Glutamatergic neuron (in vitro differentiated cells): ENCODE measurements around the gene MED16. TPM values are rescaled to one million over a fixed set of nuclear protein-coding genes. Genes with fewer than 3 reads are reported as not detected.

ENCODE experiments used
- DNase-seq: peaks from one replicate; pipeline ENCODE4 v3.0.0; 2022
- H3K27ac Mint-ChIP-seq: one replicate; pipeline ENCODE4 v1.8.0; 2020; ENCODE audit warnings: mild to moderate bottlenecking, mixed read lengths, inconsistent platforms; ENCODE audit not compliant: unreplicated experiment
- H3K27me3 Mint-ChIP-seq: one replicate; pipeline ENCODE4 v1.8.0; 2020; ENCODE audit warnings: mild to moderate bottlenecking, moderate library complexity, mixed read lengths, inconsistent platforms; ENCODE audit not compliant: unreplicated experiment
- H3K36me3 Mint-ChIP-seq: one replicate; pipeline ENCODE4 v1.8.0; 2020; ENCODE audit warnings: mild to moderate bottlenecking, mixed read lengths, inconsistent platforms; ENCODE audit not compliant: unreplicated experiment
- H3K4me1 Mint-ChIP-seq: one replicate; pipeline ENCODE4 v1.8.0; 2020; ENCODE audit warnings: mild to moderate bottlenecking, low read depth, mixed read lengths, inconsistent platforms; ENCODE audit not compliant: unreplicated experiment
- H3K4me3 Mint-ChIP-seq: one replicate; pipeline ENCODE4 v1.8.0; 2020; ENCODE audit warnings: mild to moderate bottlenecking, mixed read lengths, inconsistent platforms; ENCODE audit not compliant: unreplicated experiment
- H3K9me3 Mint-ChIP-seq: one replicate; pipeline ENCODE4 v1.8.0; 2020; ENCODE audit warnings: mild to moderate bottlenecking, moderate library complexity, mixed read lengths, inconsistent platforms; ENCODE audit not compliant: unreplicated experiment
- CTCF ChIP-seq: fragments of 200-600 bp; sonication (generic); IDR thresholded peaks from one replicate; pipeline ENCODE4 v1.5.0; 2021; ENCODE audit not compliant: partially characterized antibody, unreplicated experiment
- total RNA-seq: library from RNA; stranded (reverse); fragmentation: NEBNext Ultra II Directional; extraction: Animal tissue kit (Norgen Biotek cat#: 25700); gene quantifications from one replicate; pipeline ENCODE4 v1.2.1, GENCODE V29; 2021; ENCODE audit not compliant: unreplicated experiment

MED16 gene
- total RNA-seq, 1 donor from 2014 or later = 65.0 TPM

GRCh38 chr19:872266-872951 is 20.6 kb downstream of the MED16 start:
- Mint-ChIP-seq H3K27ac (no peak overlapping the region), H3K4me3 (no peak overlapping the region), H3K9me3 (peaks cover 12% of the 10 kb centered on the region), H3K36me3 (peaks cover 3% of the 10 kb centered on the region), H3K27me3 (peaks cover 5% of the 10 kb centered on the region), H3K4me1 (peaks cover 4% of the 10 kb centered on the region)
- peak; percentile 73 for DNase-seq
- TF ChIP-seq CTCF = no peak

- H3K27ac Mint-ChIP-seq = no peak overlapping the region
- H3K4me1 Mint-ChIP-seq = peaks cover 6% of the 10 kb centered on the region
- peaks cover 12% of the 10 kb centered on the region for H3K9me3 Mint-ChIP-seq
- H3K36me3 Mint-ChIP-seq = peaks cover 5% of the 10 kb centered on the region
- no peak for TF ChIP-seq CTCF
- peak; percentile 53 for DNase-seq
- peaks cover 5% of the 10 kb centered on the region for H3K27me3 Mint-ChIP-seq
- no peak overlapping the region for H3K4me3 Mint-ChIP-seq
Observed at GRCh38 chr19:871446-872265, 21.3 kb downstream of the MED16 start.

GRCh38 chr19:870963-871401 is 22.0 kb downstream of the MED16 start:
- Mint-ChIP-seq H3K9me3 (peaks cover 12% of the 10 kb centered on the region), H3K27ac (no peak overlapping the region), H3K4me1 (peaks cover 6% of the 10 kb centered on the region), H3K36me3 (peaks cover 5% of the 10 kb centered on the region), H3K27me3 (peaks cover 5% of the 10 kb centered on the region), H3K4me3 (no peak overlapping the region)
- no peak for TF ChIP-seq CTCF
- DNase-seq = no peak

- peaks cover 10% of the 10 kb centered on the region for H3K9me3 Mint-ChIP-seq
- no peak for DNase-seq
- no peak overlapping the region for H3K27ac Mint-ChIP-seq
- H3K27me3 Mint-ChIP-seq = peaks cover 8% of the 10 kb centered on the region
- TF ChIP-seq CTCF = no peak
- H3K4me3 Mint-ChIP-seq = no peak overlapping the region
- H3K36me3 Mint-ChIP-seq = peaks cover 5% of the 10 kb centered on the region
- peaks cover 6% of the 10 kb centered on the region for H3K4me1 Mint-ChIP-seq
Observed at GRCh38 chr19:870314-870713, 22.7 kb downstream of the MED16 start.
